ENCODE data around the gene TSHZ2. TPM values are rescaled to one million over a fixed set of nuclear protein-coding genes. Genes with fewer than 3 reads are reported as not detected.

Gene TSHZ2
- total RNA-seq, 3 donors from 2014 or later = 31.7 to 106 (median 59.6) TPM

DNA sequence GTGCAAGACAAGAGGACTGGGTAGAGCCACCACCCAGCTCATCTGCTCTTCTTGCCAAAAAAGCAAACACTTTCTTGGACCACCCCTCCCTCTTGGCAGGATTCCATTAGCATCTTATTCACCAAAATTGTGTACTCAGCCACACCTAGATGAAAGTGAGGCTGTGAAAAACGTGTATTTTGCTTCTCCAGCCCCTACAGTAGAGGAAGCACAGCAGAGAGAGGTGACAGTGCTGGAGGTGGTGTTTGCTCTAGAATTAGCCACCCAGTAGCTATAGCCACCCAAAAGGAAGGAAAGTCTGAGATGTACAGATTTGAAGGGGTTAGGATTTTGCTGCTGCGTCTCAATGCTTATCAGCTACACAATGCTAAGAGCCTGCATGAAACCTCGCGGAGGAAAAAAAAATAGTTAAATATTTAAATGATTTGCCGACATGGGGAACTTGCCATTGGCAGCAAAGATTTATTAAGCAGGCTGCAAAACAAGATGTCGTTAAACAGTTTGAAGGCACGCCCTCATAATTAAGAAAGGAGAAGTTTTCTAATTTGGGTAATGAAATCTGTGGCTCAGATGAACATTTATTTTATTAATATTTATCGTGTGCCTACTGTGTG, 334.1 kb downstream of the TSHZ2 start:
- H3K27ac ChIP-seq = no peak overlapping the region
- H3K36me3 ChIP-seq = no peaks in the 10 kb centered on the region
- no peaks in the 10 kb centered on the region for H3K4me1 ChIP-seq
- no peak overlapping the region for H3K4me3 ChIP-seq
- no peak for DNase-seq (ENCODE audit: low spot score in 2 of 2)
- H3K9me3 ChIP-seq = no peaks in the 10 kb centered on the region
- H3K27me3 ChIP-seq = no peaks in the 10 kb centered on the region
- TF ChIP-seq POLR2A (IDR thresholded peaks at IDR 0.05) (no peak), POLR2AphosphoS5 (IDR thresholded peaks at IDR 0.05) (no peak)
- TF ChIP-seq, protein P1, sequence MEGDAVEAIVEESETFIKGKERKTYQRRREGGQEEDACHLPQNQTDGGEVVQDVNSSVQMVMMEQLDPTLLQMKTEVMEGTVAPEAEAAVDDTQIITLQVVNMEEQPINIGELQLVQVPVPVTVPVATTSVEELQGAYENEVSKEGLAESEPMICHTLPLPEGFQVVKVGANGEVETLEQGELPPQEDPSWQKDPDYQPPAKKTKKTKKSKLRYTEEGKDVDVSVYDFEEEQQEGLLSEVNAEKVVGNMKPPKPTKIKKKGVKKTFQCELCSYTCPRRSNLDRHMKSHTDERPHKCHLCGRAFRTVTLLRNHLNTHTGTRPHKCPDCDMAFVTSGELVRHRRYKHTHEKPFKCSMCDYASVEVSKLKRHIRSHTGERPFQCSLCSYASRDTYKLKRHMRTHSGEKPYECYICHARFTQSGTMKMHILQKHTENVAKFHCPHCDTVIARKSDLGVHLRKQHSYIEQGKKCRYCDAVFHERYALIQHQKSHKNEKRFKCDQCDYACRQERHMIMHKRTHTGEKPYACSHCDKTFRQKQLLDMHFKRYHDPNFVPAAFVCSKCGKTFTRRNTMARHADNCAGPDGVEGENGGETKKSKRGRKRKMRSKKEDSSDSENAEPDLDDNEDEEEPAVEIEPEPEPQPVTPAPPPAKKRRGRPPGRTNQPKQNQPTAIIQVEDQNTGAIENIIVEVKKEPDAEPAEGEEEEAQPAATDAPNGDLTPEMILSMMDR (IDR thresholded peaks at IDR 0.05) = no peak
- intact Hi-C loops (cut with DNase I; ENCODE audit: low total_unique reads) = no loop called here

DNA sequence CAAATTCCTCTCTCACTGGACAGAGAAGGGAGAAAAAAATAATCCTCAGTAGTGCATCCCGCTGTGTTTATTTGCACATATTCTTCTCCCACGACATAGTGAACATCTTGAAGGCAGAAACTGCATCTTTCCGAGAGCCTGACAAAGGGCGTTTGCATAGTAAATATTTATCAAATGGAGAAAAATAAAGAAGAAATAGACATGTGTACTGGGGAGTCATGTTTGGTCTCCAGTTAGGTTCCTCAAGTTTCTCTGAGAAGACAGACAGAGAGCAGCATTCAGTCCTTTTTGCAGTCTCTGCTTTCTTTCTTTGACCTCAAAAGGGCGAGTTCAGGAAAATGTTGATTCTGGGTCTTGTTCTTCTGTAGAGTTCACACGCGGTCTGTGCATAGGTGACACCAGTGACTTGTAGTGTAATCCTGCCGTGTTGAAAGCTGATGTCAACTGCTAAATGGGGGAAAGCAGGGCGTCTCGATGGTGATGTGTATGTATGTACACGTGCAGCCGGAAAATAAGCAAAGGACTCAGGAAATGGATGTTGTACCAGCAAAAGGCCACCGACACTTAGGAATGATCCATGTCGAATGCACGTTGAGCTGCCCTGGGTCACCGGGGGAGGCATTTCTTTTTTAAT, 335.9 kb downstream of the TSHZ2 start:
- TF ChIP-seq POLR2AphosphoS5 (IDR thresholded peaks at IDR 0.05) = no peak
- no peak for TF ChIP-seq POLR2A (IDR thresholded peaks at IDR 0.05)
- TF ChIP-seq, protein P1 (IDR thresholded peaks at IDR 0.05) = no peak
- Histone ChIP-seq H3K36me3 (no peaks in the 10 kb centered on the region), H3K9me3 (no peaks in the 10 kb centered on the region), H3K27me3 (no peaks in the 10 kb centered on the region), H3K27ac (no peak overlapping the region), H3K4me3 (no peak overlapping the region), H3K4me1 (no peaks in the 10 kb centered on the region)
- DNase-seq (ENCODE audit: low spot score in 2 of 2) = no peak
- intact Hi-C loops (cut with DNase I; ENCODE audit: low total_unique reads) = no loop called here

DNA sequence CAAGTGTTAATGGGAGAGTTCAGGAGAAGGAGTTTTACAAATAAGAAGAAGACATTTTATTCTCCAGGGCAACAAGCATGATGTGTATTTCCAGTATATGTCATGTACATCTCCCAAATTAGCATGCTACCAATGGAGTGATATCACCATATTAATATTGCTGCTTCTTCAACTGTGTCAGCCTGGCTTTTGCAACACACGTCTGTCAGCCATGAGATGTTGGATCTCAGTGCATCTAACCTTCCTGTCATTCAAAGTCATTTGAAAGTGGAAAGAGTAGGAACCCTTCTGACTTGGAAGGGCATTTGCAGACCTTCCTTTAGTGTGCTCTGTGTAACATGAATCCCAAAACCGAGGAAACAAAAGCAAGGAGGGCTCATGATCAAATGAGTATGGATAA, 337.4 kb downstream of the TSHZ2 start:
- intact Hi-C loops (cut with DNase I; ENCODE audit: low total_unique reads) = no loop called here
- Histone ChIP-seq H3K27me3 (no peaks in the 10 kb centered on the region), H3K27ac (no peak overlapping the region), H3K36me3 (no peaks in the 10 kb centered on the region), H3K9me3 (no peaks in the 10 kb centered on the region), H3K4me3 (no peak overlapping the region), H3K4me1 (no peaks in the 10 kb centered on the region)
- no peak for TF ChIP-seq POLR2AphosphoS5 (IDR thresholded peaks at IDR 0.05)
- TF ChIP-seq, protein P1 (IDR thresholded peaks at IDR 0.05) = no peak
- no peak for TF ChIP-seq POLR2A (IDR thresholded peaks at IDR 0.05)
- DNase-seq (ENCODE audit: low spot score in 2 of 2) = no peak

DNA sequence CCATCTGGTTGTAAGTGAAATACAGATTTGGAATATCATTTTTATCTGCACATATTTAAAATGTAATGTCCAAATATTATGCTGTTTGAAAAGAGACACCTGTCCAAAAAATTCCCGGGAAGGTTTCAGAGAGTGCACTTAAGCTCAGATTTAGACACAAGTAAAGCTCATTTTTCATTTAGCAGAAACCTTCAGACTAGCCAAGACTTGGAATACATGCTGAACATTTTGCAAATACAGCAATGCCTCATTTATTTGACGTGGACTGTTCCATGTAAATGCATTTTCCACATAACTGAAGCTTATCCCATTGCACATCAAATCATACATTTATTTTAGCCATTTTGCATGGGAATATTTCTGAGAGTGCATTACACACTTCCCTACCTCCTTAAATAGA, 340.8 kb downstream of the TSHZ2 start:
- TF ChIP-seq POLR2A (IDR thresholded peaks at IDR 0.05) (no peak), POLR2AphosphoS5 (IDR thresholded peaks at IDR 0.05) (no peak)
- TF ChIP-seq, protein P1 (IDR thresholded peaks at IDR 0.05) = no peak
- intact Hi-C loops (cut with DNase I; ENCODE audit: low total_unique reads) = no loop called here
- no peaks in the 10 kb centered on the region for H3K36me3 ChIP-seq
- H3K9me3 ChIP-seq = no peaks in the 10 kb centered on the region
- H3K4me3 ChIP-seq = no peak overlapping the region
- H3K27me3 ChIP-seq = no peaks in the 10 kb centered on the region
- no peak overlapping the region for H3K27ac ChIP-seq
- no peak for DNase-seq (ENCODE audit: low spot score in 2 of 2)
- H3K4me1 ChIP-seq = no peaks in the 10 kb centered on the region

DNA sequence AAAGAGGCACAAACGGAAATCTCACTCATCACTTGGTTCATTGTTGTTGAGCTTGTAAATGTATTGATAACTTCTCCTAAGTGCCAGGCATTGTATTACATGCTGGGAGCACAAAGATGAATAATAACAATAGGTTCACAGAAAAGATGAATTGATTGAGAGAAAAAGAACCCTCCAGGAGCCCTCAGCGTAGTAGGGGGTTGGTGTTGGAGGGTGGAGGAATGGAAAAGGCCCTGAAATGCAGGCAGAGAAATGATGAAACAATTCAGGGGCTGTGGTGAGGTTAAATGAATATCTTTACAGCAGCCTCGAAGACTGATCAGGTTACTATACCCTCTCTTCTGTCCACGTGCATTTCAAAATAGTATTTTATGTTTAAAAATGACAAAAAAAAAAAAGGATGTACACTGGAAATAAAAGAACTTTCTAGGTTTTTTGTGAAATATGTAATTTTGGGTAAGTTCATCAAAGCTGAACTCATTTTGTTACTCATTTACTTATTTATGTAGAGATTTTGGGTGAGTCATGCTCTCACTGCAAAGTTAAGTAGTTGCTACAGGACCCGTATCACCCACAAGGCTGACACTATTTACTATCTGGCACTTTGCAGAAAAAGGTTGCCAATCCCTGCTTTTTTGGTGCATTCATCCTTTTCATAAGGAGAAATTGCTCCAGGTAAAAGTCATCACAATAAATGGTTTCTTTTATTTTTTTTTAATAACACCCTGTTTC, 344.2 kb downstream of the TSHZ2 start:
- TF ChIP-seq POLR2AphosphoS5 (IDR thresholded peaks at IDR 0.05) = no peak
- TF ChIP-seq, protein P1 (IDR thresholded peaks at IDR 0.05) = no peak
- no peaks in the 10 kb centered on the region for H3K4me1 ChIP-seq
- no peaks in the 10 kb centered on the region for H3K27me3 ChIP-seq
- H3K27ac ChIP-seq = no peak overlapping the region
- no peaks in the 10 kb centered on the region for H3K9me3 ChIP-seq
- intact Hi-C loops (cut with DNase I; ENCODE audit: low total_unique reads) = no loop called here
- no peaks in the 10 kb centered on the region for H3K36me3 ChIP-seq
- H3K4me3 ChIP-seq = no peak overlapping the region
- DNase-seq (ENCODE audit: low spot score in 2 of 2) = no peak

Data from breast epithelium (tissue), 4 donors.